Activated CD8-positive, alpha-beta memory T cell treated with anti-CD3 and anti-CD28 coated beads, Interleukin-2, amount 50 U/mL, for 4 hours (primary cell): Measurements from ENCODE around the gene KIF12.
"Not testable (repeated sequence)": the region's sequence is repeated elsewhere in the genome, so short reads cannot be mapped to it uniquely, and the experiment has no call there.

Experiments used
- DNase-seq: peaks from one replicate; pipeline ENCODE4 v3.0.0-alpha.2; 2020

The KIF12 gene

DNA sequence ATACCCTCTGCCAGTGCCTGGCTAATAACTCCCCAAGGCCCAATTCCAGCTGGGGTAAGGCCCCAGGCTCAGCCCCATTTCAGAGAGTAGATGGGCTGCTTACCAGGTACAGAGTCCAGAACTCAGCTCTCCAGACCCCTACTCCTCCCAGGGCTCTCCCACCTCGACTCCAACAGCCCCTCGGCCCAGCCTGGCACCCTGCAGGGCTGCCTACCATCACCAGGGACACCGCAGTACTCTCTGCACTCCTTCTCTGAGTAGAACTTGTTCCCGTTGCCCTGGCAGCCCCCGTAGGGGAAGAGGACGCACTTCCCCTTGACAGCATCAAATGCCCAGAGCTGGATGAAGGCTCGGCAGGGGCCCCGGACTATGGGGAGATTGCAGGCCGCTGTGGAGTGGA lies 38.4 kb downstream of the KIF12 start:
- DNase-seq = no peak

DNA sequence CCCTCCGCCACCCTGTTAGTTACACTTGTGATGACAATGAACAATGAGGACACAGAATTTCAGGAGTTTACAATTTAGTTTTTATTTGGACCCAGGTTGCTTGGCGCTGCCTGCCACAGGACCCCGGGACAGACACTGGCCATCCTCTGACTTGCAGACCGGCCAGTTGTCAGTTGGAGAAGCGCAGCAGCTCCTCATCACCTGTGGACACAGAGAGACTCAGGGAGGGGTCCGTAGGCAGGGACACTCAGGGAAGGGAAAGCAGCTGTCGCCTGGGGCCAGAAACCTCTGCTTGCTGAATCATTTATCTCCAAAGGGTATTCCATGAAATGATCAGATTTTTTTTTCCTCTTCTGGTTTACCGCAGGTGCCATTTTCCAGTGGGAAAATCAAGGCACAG lies 39.0 kb downstream of the KIF12 start:
- no peak for DNase-seq

DNA sequence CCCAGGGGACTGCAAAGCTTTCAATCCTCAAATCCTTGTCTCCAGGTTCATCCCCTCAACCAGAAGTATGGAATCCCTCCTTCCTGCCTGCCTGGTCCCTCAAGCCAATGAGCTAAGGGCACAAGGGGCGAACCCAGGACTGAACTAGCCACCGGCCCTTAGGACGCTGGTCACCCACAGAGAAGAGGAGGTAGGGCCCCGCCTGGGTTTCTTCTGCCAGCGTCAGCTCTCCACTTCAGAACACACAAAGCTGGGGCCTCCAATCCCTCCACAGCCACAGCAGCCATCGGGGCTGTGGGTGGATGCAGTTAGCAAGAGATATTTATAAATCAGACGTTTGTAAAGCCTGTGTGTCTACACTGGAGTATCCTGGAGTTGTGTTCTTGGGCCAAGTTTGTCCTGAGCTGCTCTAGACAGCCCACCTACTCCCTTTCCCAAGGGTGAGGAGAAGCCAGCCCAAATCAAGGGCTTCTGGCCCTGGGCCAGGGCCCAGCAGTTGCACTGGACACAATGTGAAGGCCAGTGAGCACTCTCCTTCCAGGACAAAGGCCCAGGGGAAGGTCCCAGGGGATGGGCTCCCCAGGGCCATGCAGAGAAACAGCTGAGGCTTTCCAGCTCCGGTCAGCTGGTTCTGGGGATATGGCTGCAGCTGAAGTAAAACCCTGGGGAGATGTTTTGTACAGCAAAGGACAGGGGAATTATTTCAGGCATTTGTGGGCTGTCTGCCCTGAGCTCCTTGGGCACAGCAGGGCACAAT lies 39.9 kb downstream of the KIF12 start:
- DNase-seq = no peak

DNA sequence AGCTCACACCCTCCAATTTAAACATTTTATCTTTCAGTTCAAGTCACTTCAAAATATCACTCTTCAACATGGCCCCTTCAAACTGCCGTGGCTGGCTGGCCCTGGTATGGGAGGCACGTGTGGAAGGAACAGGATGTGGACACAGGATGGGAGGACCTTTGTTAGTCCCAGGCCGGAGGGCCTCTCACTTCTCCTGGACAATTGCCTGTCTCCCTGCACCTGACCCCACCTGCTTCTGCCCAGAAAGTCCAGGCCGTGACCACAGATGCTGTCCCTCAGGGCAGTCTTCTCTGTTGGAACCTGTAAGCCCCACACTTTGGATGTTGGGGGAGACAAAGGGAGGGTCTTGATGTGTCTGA lies 40.4 kb downstream of the KIF12 start:
- DNase-seq = no peak

DNA sequence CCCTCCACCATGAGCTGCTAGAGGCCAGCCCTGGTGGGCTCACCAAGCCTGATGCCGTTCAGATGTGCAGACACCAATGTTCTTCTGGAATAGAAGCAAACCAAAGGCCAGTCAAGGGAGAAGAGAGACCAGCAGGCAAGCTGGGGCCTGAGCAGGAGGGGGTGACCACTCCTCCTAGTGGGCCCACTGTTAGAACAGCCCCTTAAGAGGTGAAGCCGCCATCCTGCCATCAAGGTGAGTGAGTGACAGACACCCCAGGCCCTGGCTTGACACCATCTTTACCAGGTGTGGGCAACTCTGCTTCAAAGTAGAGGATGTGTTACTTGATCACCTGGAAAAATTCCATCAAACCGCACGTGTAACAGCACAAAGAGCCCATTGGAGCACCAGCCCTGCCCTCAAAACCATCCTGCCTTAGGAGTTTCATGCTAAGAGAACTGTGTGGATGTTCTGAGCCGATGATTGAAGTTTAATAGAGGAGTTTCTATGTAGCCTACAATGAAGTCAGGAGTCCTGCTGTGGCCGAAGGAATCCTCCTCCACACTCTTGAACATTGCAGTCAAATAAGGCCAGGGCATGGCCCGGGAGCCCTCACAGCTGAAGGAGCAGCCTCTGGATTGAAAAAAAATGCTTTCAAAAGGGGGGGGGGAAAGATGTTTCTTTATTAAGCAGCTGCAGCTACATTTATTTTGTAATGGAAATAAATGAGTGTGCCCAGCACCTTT lies 41.8 kb downstream of the KIF12 start:
- no peak for DNase-seq

DNA sequence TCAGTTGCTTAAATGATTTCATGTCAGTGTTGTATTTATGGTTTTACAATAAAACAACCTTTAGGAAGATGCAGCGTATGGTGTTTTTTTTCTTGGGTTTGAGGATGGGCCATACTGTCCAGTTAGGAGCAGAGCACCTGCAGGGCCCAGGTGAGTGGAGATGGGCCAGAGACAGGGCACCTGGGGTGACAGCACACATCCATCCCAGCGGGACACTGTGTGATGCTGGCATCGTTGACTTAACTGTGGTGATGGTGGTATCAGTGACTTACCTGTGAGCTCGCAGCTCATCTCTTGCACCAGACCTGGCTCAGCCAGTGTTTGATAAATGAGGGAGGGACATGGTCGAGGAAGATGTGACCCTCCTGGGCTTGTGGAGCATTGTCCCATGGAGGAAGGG lies 42.6 kb downstream of the KIF12 start:
- DNase-seq = no peak

DNA sequence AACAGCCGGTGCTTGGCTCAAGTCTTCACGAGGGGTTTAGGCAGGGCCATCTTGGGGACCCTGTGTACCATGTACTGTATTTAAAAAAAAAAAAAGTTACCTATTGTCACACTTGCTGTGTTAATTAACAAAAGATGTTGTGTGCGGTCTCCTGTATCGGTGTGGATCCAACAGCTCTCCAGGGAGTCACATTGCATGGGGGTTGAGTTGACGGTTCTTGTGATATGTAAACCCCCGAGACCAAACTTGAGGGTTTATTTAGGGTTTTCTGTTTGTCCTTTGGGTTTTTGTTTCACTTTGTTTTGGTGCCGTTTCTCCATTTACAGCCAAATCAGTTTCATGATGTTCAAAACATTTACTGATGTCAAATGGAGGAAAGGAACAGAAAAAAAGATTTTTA lies 43.2 kb downstream of the KIF12 start:
- no peak for DNase-seq

DNA sequence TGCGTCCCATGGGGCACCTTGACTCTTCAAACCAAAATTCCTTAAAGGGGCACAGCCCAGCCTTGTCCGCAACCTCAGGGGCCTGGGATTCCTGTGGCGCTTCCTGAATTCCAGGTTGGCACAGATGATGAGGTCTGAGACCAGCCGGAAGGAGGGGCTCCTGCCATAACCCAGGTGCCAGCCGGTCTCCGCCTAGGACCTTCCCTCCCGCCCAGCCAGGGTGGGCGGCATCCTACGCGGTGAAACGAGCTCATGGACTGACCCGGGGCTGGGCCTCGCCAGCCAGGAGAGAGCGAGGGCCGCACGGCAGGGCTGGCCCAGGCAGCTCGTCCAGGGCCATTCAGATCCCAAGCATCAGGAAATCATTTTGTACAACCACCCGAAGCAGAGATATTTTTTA lies 44.0 kb downstream of the KIF12 start:
- DNase-seq = no peak

DNA sequence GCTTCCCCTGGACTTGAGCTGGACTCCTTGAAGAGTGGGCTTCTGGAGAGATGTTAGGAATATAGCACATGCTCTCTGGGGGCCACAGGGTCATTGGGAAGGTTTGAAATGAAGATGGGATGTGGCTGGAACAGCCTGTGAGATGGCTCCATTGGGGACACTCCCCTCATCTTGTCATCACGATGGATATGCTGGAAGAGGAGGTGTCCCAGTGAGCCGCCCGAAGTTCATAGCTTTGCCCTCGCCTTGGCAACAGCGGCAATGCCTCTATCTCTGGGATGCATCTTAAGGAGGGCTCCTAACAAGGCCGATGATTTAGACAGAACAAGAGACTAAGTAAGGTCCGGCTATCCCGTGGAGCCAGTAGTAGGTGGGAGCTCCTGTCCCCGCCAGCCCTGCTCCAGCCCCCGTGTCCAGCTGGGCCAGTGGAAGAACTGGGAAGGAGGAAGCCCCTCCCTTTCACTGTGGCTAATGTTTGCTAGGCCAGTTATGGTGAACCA lies 44.9 kb downstream of the KIF12 start:
- no peak for DNase-seq

DNA sequence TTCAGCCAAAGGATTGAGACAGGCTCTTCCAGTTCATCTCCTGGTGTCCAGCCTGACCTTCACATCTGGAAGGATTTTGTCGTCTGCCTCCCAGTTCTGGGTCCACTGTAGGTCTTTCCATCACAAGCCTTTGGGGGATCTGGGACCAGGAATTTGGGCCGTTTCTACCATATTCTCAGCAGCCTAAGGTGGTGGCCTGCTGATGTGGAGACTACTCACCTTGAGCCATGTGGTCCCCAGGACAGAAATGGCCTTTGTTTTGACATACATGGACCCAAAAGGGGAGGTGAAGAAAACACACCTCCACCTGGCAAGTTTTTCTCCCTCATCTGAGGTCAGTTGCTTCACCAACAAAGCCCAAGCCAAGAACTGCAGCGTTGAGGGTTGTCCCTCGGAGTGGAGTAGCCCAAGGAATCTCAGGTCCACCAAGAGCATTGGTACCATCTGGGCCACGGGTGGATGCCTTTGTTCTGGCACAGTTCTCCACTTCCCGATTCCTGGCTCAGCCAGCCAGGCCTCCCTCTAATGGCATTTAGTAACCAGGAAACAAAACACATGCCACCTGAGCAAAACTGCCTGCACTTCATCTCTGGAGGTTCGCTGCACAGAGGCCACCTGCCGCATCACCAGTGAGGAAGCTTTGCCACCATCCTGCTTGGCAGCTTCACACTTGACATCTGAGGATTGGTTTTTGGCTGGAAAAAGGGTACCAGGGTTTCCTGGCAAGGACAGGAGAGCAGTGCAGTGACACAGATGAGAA lies 45.7 kb downstream of the KIF12 start:
- DNase-seq = no peak

DNA sequence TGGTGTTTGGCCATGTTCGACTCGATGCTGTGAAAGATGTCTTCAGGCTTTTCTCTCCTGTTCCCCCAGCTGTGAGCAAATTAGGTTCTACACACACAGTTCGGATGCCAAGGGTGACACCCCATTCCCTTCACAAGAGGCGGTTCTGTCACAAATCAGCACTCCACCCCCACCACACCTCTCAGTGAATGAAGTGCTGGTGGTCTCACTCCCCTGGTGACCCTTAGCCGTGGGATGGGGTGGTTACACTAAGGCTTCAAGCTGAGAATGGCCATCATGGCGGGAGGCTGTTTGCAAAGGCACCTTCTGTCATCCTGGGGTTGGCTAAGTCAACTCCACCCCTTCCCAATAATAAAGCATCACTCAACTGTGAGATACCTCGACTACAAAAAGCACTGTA lies 47.4 kb downstream of the KIF12 start:
- DNase-seq = no peak

DNA sequence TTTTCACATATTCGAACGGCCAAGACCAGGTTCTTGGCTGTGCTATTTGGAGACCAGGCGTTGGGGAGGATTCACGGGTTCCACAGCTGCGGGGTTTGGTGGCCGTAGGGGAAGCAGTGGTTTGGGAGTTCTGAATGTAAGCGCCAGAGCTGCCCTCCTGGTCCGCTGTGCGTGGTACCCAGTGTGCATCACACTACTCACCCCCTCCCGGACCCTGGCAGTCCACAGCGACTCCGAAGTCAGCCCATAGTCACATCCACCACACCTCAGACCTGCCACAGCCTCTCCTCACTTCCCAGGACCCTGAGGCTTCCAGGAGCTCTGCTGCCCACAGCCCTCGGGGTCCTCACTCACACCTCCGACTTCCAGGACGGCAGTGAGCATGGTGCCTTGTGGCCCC lies 47.8 kb downstream of the KIF12 start:
- no peak for DNase-seq

DNA sequence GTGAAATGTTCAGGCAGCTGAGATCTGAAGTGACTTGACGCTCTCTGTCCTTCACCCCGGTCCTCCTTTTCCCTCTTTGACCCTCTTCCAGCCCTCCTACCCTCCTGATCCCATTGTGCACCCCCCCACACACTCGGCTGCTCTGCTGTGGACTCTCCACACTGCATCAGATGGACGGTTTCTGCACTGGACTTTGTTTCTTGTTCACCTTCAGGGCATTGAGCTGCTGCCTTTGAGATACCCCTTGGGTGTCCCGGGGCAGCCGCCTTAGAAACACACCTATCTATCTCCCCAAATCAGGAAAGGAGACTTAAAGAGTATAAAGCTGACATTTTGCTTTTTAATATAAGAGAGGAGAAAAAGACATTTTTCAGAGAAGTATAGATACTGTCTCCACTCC lies 48.4 kb downstream of the KIF12 start:
- DNase-seq = no peak

DNA sequence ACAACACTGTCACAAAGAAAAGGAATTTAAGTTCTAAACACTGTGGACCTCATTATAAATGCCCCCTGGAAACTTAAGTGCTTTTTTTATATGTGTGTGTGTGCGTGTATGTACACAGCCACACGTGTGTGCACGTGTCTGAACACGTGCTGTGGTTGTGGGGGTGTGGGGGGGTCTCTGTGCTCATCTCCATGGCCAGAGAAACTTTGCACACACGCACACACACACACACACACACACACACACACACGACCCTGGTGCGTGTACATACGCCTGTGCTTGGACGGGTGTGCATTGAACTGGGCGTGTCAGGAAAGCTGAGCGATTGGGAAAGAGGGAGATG lies 48.9 kb downstream of the KIF12 start:
- no peak for DNase-seq

DNA sequence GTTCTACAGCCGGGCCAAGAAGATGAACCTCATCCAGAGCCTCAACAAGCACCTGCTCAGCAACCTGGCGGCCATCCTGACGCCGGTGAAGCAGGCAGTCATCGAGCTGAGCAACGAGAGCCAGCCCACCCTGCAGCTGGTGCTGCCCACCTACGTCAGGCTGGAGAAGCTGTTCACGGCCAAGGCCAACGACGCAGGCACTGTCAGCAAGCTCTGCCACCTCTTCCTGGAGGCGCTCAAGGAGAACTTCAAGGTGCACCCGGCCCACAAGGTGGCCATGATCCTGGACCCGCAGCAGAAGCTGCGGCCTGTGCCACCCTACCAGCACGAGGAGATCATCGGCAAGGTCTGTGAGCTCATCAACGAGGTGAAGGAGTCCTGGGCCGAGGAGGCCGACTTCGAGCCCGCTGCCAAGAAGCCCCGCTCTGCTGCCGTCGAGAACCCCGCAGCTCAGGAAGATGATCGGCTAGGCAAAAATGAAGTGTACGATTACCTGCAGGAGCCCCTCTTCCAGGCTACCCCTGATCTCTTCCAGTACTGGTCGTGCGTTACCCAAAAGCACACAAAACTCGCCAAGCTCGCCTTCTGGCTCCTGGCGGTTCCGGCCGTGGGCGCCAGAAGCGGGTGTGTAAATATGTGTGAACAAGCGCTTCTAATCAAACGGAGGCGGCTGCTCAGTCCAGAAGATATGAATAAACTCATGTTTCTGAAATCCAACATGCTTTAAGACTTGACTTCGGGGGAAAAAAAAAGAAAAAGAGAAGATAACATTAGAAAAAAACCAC lies 49.5 kb downstream of the KIF12 start:
- DNase-seq = no peak

DNA sequence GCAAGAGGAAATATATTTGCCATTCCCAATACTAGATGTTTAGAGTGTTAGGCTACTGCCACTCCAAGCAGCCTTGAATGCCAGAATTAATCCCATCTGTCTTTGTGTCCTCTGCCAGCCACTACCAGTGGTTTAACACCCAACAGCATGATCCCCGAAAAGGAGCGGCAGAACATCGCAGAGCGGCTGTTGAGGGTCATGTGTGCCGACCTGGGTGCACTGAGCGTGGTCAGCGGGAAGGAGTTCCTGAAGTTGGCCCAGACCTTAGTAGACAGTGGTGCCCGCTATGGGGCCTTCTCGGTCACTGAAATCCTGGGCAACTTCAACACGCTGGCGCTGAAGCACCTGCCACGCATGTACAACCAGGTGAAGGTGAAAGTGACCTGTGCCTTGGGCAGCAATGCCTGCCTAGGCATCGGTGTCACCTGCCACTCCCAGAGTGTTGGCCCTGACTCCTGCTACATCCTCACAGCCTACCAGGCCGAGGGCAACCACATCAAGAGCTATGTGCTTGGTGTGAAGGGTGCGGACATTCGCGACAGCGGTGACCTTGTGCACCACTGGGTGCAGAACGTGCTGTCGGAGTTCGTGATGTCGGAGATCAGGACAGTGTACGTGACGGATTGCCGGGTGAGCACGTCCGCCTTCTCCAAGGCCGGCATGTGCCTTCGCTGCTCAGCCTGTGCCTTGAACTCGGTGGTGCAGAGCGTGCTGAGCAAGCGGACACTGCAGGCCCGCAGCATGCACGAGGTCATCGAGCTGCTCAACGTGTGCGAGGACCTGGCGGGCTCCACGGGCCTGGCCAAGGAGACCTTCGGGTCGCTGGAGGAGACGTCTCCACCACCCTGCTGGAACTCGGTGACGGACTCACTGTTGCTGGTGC lies 50.3 kb downstream of the KIF12 start:
- DNase-seq = no peak

DNA sequence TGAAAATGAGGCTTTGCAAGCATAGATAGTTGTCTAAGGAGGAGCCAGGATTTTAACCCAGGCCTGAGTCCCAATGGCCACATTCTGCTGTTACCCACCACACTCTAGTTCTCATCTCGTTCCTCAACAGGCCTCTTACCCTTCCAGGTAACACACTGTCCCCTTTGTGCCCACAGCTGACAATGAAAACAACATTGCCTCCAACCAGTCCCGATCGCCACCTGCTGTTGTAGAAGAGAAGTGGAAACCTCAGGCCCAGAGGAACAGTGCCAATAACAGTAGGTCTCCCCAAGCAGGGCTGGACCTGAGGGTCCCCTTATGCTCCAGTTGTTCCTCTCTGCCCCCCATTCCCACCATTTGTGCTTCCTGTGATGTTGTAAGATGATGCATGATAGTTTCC lies 51.4 kb downstream of the KIF12 start:
- no peak for DNase-seq

DNA sequence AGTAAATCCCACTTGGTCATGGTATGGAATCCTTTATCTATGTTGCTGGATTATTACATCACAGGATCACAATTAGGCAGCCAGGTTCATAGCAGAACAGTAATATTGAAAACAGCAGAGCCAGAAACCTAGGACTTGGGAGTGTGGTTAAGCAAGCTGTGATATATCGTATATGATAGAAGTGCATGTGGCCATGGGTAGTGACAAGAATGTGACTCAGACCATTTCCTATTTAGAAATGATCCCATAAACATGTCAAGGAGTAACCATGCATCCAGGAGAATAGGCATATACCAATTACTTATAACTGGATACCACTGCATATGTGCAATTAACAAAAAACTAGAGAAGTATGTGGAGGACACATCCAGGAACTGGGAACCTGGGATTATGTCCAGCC lies 52.2 kb downstream of the KIF12 start:
- DNase-seq = no peak

DNA sequence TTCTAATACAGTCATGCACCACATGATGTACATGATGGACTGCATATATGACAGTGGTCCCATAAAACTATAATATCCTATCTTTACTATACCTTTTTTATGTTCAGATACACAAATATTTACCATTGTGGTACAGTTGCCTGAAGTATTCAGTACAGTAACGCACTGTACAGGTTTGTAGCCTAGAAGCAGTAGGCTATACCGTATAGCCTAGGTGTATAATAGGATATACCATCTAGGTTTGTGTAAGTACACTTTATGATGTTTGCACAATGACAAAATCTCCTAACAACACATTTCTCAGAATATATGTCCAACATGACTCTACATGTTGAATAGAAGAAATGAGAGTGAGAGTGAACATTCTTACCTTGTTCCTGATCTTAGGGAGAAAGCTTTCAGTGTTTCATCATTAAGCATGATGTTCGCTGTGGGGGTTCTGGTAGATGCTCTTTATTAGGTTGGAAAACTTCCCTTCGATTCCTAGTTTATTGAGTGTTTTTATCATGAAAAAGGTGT lies 52.8 kb downstream of the KIF12 start:
- no peak for DNase-seq

DNA sequence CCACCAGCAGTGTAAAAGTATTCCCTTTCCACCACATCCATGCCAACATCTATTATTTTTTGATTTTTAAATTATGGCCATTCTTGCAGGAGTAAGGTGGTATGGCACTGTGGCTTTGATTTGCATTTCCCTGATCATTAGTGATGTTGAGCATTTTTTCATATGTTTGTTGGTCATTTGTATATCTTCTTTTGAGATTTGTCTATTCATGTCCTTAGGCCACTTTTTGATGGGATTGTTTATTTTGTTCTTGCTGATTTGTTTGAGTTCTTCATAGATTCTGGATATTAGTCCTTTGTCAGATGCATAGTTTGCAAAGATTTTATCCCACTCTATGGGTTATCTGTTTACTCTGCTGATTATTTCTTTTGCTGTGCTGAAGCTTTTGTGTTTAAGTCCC lies 55.4 kb downstream of the KIF12 start:
- DNase-seq = not testable (repeated sequence)
